NCI-H1048 (cell line): ENCODE results near the gene PGS1.

ENCODE experiments used
- DNase-seq: peaks from one replicate; lab custom pipeline; 2025; lab: John Stamatoyannopoulos, UW

The PGS1 gene

GRCh38 chr17:78428025-78428575, 49.7 kb downstream of the PGS1 start:
- no peak for DNase-seq

GRCh38 chr17:78428836-78429617, 50.6 kb downstream of the PGS1 start:
- no peak for DNase-seq

GRCh38 chr17:78429618-78429995, 51.2 kb downstream of the PGS1 start:
- no peak for DNase-seq

GRCh38 chr17:78430892-78431691, 52.6 kb downstream of the PGS1 start:
- no peak for DNase-seq

GRCh38 chr17:78431692-78431958, 53.2 kb downstream of the PGS1 start:
- no peak for DNase-seq

GRCh38 chr17:78432226-78433012, 54.0 kb downstream of the PGS1 start:
- DNase-seq = no peak

GRCh38 chr17:78433013-78433727, 54.7 kb downstream of the PGS1 start:
- DNase-seq = no peak

GRCh38 chr17:78433780-78434335, 55.4 kb downstream of the PGS1 start:
- no peak for DNase-seq

GRCh38 chr17:78434455-78435329, 56.2 kb downstream of the PGS1 start:
- DNase-seq = no peak

- DNase-seq = no peak
These were observed 57.0 kb downstream of the PGS1 start for GRCh38 chr17:78435330-78436005.

- no peak for DNase-seq
These were observed 59.2 kb downstream of the PGS1 start for GRCh38 chr17:78437508-78438169.

- no peak for DNase-seq
These were observed 59.8 kb downstream of the PGS1 start for GRCh38 chr17:78438271-78438691.

GRCh38 chr17:78438694-78439325, 60.4 kb downstream of the PGS1 start:
- DNase-seq = no peak

- no peak for DNase-seq
These were observed 63.0 kb downstream of the PGS1 start for GRCh38 chr17:78441271-78441971.

GRCh38 chr17:78442648-78443218, 64.3 kb downstream of the PGS1 start:
- no peak for DNase-seq

- DNase-seq = no peak
These were observed 65.9 kb downstream of the PGS1 start for GRCh38 chr17:78444392-78444791.

- DNase-seq = no peak
These were observed 68.4 kb downstream of the PGS1 start for GRCh38 chr17:78446833-78447232.
